ENCODE data around the gene B4GALT2. TPM values are rescaled to one million over a fixed set of nuclear protein-coding genes. Genes with fewer than 3 reads are reported as not detected.

The B4GALT2 gene
- total and polyA plus RNA-seq, 2 of the 4 experiments (the other 2 are of a cell fraction), result 52.3 to 60.8 TPM

GRCh38 chr1:43954036-43954435, 25.0 kb upstream of the B4GALT2 start:
- Histone ChIP-seq H3K14ac (replicated peaks; ENCODE audit: low read depth, low read length) (no peak overlapping the region), H2BK20ac (ENCODE audit: low read depth, low read length) (no peak overlapping the region), H3K4me2 (ENCODE audit: low read depth, low read length) (no peak overlapping the region), H3K36me3 (ENCODE audit: control insufficient read depth, insufficient read depth, low read length) (peaks cover 24% of the 10 kb centered on the region), H2AK9ac (replicated peaks; ENCODE audit: low read depth, low read length, poor library complexity) (no peak overlapping the region), H4K5ac (ENCODE audit: low read depth, low read length) (no peak overlapping the region), H4K91ac (ENCODE audit: insufficient read depth, low read depth, low read length) (no peak overlapping the region), H3K23ac (ENCODE audit: low read depth, low read length) (no peak overlapping the region), H3K27me3 (ENCODE audit: control insufficient read depth, insufficient read depth, low read length) (no peaks in the 10 kb centered on the region), H3K9me1 (ENCODE audit: insufficient read depth, low read length) (peaks cover 9% of the 10 kb centered on the region; the same call in 1 of the 2 replicates), H3K9me3 (ENCODE audit: control insufficient read depth, insufficient read depth, low read length) (no peaks in the 10 kb centered on the region), H3K4ac (ENCODE audit: low read depth, low read length) (no peak overlapping the region), H4K20me1 (ENCODE audit: insufficient read depth, low read length) (peaks cover 21% of the 10 kb centered on the region), H2BK15ac (ENCODE audit: low read depth, low read length) (no peak overlapping the region), H3K27ac (ENCODE audit: insufficient read depth, low read length) (no peak overlapping the region), H4K8ac (ENCODE audit: low read depth in 2 of 2, low read length in 2 of 2) (no peak overlapping the region), H3K4me1 (ENCODE audit: control insufficient read depth, insufficient read depth, low read length) (no peaks in the 10 kb centered on the region), H3K9ac (ENCODE audit: low read depth, low read length) (no peak overlapping the region), H3K56ac (ENCODE audit: extremely low read depth, insufficient read depth, low read length) (no peak overlapping the region), H2AFZ (replicated peaks; ENCODE audit: low read length, poor library complexity) (no peak overlapping the region), H3K18ac (ENCODE audit: low read depth, low read length) (no peak overlapping the region), H2AK5ac (ENCODE audit: low read depth, low read length) (no peak overlapping the region), H3K4me3 (ENCODE audit: insufficient read depth, low read depth, low read length) (no peak overlapping the region), H3K79me1 (ENCODE audit: low read depth in 1 of 2, low read length in 2 of 2) (peaks cover 20 to 32% of the 10 kb centered on the region in 2 experiments), H2BK120ac (ENCODE audit: low read depth, low read length) (no peak overlapping the region), H2BK5ac (ENCODE audit: low read depth, low read length, poor library complexity, severe bottlenecking) (no peak overlapping the region)
- ChIA-PET POLR2A (ENCODE audit: unreplicated experiment) (no interaction called here), CTCF (no interaction called here)
- ATAC-seq (ENCODE audit: low read depth) (no peak), DNase-seq (no peak)
- no CpG with 5 or more reads among the region's 5 CpGs for WGBS, 2 experiments (ENCODE audit: extremely low coverage in 2 of 2, insufficient read length in 1 of 2)
- TF ChIP-seq USF2 (IDR thresholded peaks at IDR 0.05; ENCODE audit: low read depth, low read length) (no peak), MAFK (IDR thresholded peaks at IDR 0.05; ENCODE audit: low read depth, low read length) (no peak), RAD21 (IDR thresholded peaks at IDR 0.05; ENCODE audit: low read length) (no peak), RFX5 (IDR thresholded peaks at IDR 0.05; ENCODE audit: low read depth, low read length) (no peak), FOS (IDR thresholded peaks at IDR 0.05; ENCODE audit: low read depth, low read length) (no peak)
- in situ Hi-C loops (cut with MboI; ENCODE audit: low sequenced_read_pairs) (loop anchor here (25.0 kb wide), 1 partner anchor 417 kb away; the partner anchor contains the start of gene PTPRF), intact Hi-C loops (cut with micrococcal nuclease) (no loop called here), dilution Hi-C loops (cut with HindIII; ENCODE audit: low sequenced_read_pairs, unreplicated experiment) (no loop called here)
- BruUV-seq (replicated peaks), result no TSS peak

All from IMR-90 (cell line).